Glomerular endothelial cell (primary cell): ENCODE measurements around the gene CACNB2. TPM values are rescaled to one million over a fixed set of nuclear protein-coding genes. Genes with fewer than 3 reads are reported as not detected.
"Not testable (repeated sequence)": the region's sequence is repeated elsewhere in the genome, so short reads cannot be mapped to it uniquely, and the experiment has no call there.

ENCODE experiments used
- DNase-seq: peaks from one replicate; pipeline ENCODE4 v3.0.0-alpha.2; 2011; ENCODE audit warnings: low read depth, low spot score; ENCODE audit errors: extremely low read depth
- total RNA-seq: library from RNA; depleted of rRNA; stranded (reverse); fragments of >200 nt; gene quantifications from 2 replicates; pipeline ENCODE4 v1.2.3, GENCODE V29; 2015

Gene CACNB2
- total RNA-seq, 1 donor from 2014 or later: not detected

DNA sequence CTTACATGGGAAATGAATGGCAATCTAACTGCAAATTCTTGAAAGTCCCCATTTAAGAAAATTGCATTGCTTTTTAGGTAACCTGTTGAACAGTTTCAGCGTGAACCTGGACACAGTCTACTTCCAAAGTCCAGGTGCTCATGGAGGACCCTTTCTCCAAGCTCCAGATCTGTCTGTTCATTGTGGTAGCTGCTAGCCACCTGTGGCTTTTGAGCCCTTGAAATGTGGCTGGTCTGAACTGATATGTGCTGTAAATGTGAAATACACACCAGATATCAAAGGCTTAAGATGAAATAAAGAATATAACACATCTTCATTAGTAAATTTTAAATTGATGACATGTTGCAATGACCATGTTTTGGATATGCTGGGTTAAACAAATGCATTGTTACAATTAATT is 4.2 kb downstream of the CACNB2 start:
- no peak for DNase-seq

DNA sequence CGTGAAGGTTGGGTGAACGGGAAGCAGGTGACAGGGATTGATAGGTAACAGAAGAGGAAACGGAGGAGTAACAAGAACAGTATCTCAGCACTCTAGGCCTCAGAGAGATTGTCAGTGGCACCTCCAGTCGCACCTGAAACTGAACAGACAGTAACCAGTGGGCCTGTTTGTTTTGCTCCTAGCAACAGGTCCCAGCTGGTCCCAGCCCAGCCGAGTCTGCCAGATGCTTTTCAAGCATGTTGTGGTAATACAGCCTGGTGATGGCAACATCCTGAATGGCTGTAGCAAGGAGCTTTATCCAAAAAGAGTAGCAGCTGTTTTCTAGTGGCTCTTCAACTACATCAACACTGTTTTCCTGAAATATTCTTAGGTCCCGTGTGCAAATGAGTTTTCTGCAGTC is 4.7 kb downstream of the CACNB2 start:
- no peak for DNase-seq

DNA sequence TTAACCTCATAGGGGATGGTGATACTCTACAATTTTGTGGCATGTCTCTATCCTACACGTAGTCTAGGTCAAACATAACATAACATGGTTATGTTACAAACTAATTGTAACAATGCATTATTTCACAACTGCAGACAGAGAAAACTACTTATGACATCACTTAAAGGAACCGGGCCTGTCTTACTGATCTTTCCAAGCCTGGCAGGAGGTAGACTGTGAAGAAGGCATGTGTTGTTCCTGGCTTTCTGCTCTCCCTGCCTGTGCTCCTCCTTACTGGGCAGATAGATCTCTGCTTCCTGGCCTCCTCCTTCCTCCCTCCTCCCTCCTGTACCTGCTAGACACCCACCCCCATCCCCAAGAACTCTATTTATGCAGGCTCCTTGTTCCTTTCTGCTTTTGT is 5.4 kb downstream of the CACNB2 start:
- no peak for DNase-seq

DNA sequence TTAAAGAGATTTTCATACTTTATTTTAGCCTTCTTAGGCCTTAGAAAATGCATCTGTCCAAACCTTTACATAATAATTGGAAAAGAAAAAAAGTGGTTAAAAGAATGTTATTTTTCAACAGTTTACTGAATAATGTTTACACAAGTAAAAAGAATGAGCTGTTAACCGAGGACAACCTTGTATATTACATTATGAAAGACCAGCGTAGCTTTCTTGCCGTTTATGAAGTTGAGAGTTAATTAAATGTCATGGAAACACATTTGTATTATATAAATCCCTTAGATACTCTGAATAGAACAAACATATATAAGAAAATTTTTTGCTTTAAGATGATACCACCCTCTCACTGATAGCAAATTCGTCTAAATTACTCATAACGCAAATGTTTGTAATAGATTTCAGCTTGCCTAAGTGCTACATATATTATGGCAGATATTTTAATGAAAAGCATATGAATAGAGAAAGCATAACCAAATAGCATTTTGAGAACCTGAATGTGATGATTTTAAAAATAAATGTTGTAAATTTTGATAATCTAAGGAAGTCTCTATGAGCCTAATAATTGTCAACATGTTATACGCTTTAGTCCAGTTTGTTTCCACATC is 9.1 kb downstream of the CACNB2 start:
- DNase-seq: no peak

DNA sequence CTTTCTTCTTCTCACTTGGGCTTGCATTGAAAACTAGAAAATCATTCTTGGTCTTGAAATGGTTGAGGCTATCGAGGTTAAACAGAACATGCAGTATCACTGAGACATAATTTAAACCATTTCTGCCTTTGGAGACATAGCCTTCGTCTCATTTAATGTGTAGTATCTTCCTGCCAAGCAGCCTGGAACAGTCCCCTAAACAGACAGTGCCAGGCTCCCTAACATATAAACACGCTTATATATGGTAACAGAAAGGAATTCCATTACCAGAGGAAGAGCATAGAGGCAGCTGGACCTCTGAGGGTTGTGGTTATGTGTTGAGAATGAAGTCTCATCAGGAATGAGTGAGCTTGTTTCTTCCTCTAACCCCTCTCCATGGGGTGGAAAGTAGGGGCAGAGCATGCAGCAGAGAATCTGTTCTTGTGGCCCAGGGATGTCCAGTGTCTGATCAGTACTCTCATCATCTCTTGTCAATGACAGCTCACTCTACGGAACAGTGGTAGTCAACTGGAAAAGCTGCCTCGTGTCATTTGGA is 11.2 kb downstream of the CACNB2 start:
- no peak for DNase-seq

DNA sequence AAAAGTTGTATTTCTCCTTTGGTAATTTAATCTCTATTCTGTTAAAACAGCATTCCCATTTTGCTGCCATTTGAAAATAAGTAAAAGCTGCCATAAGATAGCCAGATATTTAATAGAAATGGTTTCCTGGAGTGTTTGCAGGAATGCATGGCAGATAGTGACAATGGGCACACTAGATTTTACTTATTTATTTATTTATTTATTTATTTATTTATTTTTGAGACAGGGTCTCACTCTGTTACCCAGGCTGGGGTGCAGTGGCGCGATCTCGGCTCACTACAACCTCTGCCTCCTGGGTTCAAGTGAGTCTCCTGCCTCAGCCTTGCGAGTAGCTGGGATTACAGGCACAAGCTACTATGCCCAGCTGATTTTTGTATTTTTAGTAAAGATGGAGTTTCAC is 13.2 kb downstream of the CACNB2 start:
- not testable (repeated sequence) for DNase-seq

GRCh38 chr10:18155321-18155720 is 15.1 kb downstream of the CACNB2 start:
- DNase-seq: no peak

GRCh38 chr10:18156797-18157196 is 16.6 kb downstream of the CACNB2 start:
- DNase-seq: not testable (repeated sequence)

DNA sequence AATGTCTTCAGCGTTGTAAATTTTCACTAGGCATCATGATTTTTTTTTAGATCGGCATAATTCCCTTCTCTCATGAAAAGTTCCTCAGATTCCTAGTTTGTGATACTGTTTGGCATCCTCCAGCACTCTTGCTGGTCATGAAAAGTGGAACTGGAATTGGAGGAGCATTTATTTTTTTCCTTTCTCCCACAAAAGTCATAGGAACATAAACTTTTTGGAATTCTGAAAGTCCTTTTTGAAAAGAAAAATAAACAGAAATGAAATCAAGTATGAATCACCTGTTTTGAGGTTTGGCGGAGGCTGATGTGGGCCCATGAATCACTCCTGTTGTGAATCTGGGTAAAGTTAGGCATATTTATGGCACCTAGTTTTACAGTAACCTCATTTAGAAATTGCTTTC is 17.7 kb downstream of the CACNB2 start:
- no peak for DNase-seq

DNA sequence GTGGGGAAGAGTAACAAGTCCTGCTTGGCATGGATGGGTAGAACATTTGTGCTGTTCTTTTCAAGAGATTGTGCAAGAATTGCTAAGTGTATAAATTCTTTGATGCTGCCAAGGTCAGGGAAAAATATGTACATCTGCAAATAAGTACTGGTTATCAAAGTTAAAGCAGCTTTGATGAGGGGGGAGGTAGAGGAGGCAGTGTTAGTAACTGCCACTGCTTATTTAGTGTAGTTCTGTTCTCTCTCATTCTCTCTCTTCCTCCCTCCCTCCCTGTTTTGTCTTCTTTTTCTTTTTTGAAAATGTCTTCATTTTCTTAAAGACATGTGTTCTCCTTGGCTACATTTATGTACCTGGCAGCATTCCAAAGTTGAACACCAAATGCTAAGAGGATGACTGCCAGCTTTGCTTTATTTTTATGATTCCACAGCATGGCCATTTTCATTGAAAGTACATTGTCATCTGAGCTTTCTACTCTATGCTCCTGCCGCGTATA is 18.6 kb downstream of the CACNB2 start:
- DNase-seq: no peak

DNA sequence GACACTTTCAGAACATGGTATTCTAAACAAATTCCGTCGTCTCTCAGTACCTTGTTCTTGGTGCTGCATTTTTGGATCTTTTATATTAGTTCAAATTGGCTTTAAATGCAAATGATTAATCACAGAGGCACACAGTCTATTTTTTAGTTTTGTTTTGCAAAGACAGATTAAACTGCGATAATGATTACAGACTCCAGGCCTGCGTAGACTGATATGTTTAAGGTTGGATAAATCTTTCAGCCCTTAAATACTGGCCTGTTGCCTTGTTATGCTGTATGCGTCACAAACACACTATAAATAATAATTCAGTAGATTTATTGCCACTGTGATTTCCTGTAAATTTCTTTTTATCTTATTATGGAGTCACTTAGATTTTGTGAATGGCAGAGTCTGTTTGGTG is 19.3 kb downstream of the CACNB2 start:
- DNase-seq: no peak

- DNase-seq: no peak
These were observed 21.9 kb downstream of the CACNB2 start for GRCh38 chr10:18162021-18162627.

DNA sequence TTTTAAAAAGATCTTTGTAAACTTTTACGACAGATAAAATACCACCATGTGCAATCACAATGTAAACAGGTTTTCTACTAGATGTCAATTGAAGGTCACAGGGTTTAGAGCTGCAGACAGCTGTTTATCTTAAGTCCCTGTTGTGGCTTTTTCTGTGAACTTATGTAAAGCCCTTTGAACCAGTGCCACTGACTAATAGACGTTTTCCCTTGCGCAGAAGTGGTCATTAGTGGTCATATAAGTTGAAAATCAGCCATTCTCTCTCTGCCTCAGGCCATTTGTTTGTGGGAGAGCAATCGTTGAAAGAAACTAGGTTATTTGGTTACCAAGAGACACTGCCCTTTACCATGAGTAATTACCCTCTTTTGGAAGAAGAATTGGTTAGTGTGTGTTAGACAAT is 23.9 kb downstream of the CACNB2 start:
- no peak for DNase-seq

DNA sequence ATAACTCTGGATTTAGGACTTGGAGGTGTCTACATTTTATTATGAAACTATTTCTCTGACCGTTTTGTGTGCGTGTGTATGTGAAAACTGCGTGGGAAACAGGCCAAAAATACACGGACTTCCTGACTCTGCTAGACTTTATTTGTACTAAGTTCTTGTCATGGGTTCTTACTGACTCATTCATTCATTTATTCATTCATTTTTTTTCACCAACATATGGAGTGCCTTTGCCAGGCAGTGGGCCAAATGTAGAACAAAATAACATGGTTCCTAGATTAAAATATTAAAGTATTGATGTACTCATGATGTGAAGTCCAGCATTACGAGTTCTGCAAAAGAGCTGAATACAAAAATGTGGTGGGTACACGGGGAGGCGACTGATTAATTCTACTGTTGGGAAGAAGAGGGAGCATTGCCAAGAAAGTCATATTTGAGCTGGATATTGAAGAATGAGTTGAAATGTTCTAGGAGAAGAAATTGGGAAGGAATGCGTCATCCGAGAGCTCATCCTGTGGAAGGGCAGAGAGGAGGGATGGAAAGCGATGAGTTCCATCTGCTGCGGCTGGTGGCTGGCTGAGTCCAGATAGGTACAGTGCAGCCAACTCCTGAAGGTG is 24.6 kb downstream of the CACNB2 start:
- no peak for DNase-seq

GRCh38 chr10:18178854-18179483 is 38.7 kb downstream of the CACNB2 start:
- no peak for DNase-seq

DNA sequence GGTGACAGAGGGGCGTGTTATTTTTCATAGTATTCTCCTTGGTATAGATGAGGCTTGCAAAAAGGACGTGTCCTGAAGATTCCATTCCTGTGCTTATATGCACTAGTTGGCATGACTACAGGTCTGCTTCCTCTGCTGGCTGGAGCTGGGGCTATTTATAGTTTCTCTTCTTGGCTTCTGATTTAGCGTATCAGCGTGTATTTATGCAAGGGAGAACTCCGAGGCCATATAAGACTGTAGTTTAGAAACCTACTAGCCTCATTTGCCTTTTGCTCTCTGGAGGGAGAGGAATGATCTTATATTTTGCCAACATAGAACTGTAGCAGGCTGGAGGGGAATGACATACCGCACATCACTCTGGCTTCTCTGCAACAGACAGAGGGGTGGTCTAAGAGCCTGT is 39.7 kb downstream of the CACNB2 start:
- DNase-seq: no peak

DNA sequence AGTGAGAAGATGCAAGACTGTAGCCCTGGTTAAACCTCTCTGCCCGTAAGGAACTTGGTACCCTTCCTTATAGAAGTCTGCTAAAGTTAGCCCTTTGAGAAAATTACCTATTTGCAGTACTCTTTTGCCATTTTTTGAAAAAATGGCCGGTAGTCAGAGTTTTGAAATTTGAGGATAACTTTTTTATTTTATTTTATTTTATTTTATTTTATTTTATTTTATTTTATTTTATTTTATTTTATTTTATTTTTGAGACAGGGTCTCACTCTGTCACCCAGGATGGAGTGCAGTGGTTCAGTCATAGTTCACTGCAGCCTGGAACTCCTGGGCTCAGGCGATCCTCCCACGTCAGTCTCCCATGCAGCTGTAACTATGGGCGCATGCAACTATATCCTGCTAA is 41.2 kb downstream of the CACNB2 start:
- DNase-seq: not testable (repeated sequence)

DNA sequence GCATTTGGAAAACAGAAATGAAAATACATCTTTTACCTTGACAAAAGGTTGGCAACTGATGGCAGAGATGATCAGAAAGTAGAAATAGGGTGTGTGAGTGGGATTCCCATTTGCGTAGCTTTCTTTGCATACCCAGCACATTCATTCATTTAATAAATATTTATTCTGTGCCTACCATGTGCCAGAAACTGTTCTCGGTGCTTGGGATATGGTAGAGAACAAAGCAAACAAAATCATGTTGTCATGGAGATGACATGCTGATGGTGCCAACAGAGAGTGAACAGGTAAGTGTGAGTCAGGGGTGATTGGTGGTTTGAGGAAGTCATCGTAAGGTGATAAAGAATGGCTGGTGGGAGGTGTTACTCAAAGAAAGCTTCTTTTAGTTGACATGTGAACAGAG is 45.4 kb downstream of the CACNB2 start:
- DNase-seq: no peak

DNA sequence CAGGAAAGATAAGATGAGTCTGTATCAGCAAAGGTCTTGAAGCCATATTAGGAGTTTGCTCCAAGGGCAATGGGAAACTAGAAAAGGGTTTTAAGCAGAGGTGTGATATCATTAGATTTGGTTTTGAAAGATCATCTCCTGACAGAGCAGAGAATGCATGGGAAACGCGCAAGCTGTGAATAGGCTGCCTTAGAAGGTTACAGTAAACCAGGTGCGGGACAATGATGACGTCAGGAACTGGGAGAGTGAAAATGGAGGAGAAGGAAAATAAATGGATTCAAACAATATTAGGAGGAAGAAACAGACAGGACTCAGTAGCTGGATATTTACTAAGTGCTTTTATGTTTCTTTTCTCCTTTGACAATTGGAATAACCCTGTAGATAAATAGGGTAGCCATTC is 50.6 kb downstream of the CACNB2 start:
- no peak for DNase-seq

GRCh38 chr10:18194634-18195033 is 54.4 kb downstream of the CACNB2 start:
- no peak for DNase-seq

- DNase-seq: no peak
These were observed 55.0 kb downstream of the CACNB2 start for GRCh38 chr10:18195060-18195799.
